GM13976 (cell line): ENCODE results near the gene CELF4.

Source experiments
- DNase-seq: peaks from one replicate; pipeline ENCODE4 v3.0.0; 2012; ENCODE audit warnings: low spot score
- CTCF ChIP-seq: IDR thresholded peaks from 2 replicates; pipeline ENCODE4 v1.5.1; 2012; ENCODE audit warnings: borderline replicate concordance, mild to moderate bottlenecking; ENCODE audit not compliant: insufficient read depth; ENCODE audit errors: extremely low read depth, missing control alignments, control extremely low read depth
- in situ Hi-C: fragments of 300-500 bp; cut with MboI; formaldehyde crosslinking; loops from one replicate; pipeline ENCODE4 v1.12.0; 2022; ENCODE audit warnings: low sequenced_read_pairs, mixed read lengths, inconsistent platforms; ENCODE audit not compliant: unreplicated experiment

CELF4 gene

GRCh38 chr18:37320317-37320716, 245.3 kb downstream of the CELF4 start:
- no peak for TF ChIP-seq CTCF
- DNase-seq: no peak
- in situ Hi-C loops: no loop called here

DNA sequence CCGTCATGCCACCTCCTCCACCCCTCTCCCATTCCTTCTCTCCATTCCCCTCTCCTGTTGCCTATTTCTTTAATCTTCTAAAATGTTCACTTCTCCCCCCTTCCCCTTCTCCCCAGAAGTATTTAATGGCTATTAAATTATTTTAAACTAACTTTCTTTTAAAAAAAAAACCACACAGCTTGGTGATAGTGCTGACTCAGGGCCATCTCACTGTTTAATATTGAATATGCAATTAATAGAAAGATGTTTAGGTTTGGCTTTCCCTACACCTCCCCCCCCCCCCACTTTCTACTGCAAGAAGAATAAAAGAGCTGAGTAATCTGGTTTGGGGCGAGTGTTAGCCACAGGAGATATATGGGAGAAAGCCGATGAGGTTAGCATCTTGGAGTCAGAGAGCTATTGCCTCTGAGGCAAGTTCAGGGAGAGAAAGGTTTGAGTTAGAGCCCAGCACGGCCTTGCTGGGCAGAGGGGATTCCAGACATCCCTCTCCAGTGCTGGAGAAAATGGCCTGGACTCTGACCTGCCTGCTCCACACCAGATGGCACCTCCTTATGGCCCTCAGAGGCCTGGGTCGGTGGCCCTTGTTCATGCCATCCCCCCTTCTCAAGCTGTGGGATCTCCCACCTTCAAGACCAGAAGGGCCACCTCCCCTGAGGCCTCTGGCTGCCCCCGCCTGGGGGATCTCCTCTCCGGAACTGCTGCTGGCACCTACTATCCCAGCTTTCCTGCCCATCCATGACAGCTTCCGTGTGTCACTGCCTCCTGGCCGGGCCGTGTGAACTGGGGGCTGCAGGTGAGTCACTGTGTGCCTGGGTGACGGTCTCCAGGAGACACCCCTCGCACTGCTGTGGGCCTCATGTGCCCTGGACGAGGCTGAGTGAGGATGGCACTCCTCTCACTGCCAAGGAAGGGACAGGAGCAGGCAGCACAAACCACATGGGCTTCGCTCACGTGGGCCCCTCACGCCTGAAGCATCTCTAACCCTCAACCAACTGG, 246.9 kb downstream of the CELF4 start:
- DNase-seq: no peak
- in situ Hi-C loops: no loop called here

DNA sequence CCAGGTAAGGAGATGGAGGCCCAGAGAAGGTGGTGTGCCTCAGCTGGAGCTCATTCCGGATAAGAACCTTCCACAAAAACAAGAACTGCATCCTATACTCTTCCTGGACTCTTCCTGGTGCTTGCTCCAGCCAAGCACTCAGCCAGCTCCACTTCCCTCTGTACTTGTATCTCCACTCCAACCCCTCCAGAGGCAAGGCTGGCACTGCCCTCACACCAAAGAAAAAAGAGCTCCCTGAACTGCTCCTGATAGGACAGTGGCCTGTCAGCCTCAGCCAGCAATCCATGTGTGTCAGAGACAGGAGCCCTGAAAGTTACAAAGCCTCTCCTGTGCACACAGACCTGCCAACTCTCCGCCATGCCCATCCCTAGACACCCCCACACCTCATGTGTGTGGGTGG, 248.1 kb downstream of the CELF4 start:
- DNase-seq: no peak
- in situ Hi-C loops: no loop called here
- no peak for TF ChIP-seq CTCF

More for the DNA sequence above, 246.9 kb downstream of the CELF4 start:
- no peak for TF ChIP-seq CTCF

- no peak for DNase-seq
- TF ChIP-seq CTCF: no peak
- in situ Hi-C loops: no loop called here
Observed at GRCh38 chr18:37316468-37316867, 249.1 kb downstream of the CELF4 start.

DNA sequence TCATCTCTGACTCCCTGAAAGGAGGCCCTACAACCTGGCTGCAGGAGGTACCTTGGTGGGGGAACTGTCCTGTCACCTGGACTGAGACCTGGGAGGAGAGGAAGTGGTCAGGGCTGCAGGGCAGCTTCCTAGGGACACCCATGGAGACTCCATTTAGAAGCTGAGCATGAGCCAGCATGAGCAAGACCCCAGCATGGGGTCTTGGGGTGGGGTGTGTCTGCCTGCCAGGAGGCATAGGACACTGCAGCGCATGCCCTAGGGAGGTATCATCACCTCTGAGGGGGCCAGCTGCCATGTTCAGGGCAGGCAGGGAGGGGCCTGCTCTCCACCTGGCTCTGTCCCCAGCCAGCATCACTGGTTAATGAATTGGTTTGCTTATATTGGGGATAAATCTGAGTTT, 249.7 kb downstream of the CELF4 start:
- in situ Hi-C loops: no loop called here
- no peak for TF ChIP-seq CTCF
- DNase-seq: no peak

- no peak for DNase-seq
- TF ChIP-seq CTCF: no peak
- in situ Hi-C loops: no loop called here
Observed at GRCh38 chr18:37314534-37314933, 251.1 kb downstream of the CELF4 start.

- DNase-seq: no peak
- in situ Hi-C loops: no loop called here
- TF ChIP-seq CTCF: no peak
Observed at GRCh38 chr18:37313624-37314023, 252.0 kb downstream of the CELF4 start.
